Measurements from ENCODE around the gene BNC2. TPM values are rescaled to one million over a fixed set of nuclear protein-coding genes. Genes with fewer than 3 reads are reported as not detected.

BNC2 gene
- total RNA-seq, 1 experiment from 2014 or later, result 43.6 TPM

DNA sequence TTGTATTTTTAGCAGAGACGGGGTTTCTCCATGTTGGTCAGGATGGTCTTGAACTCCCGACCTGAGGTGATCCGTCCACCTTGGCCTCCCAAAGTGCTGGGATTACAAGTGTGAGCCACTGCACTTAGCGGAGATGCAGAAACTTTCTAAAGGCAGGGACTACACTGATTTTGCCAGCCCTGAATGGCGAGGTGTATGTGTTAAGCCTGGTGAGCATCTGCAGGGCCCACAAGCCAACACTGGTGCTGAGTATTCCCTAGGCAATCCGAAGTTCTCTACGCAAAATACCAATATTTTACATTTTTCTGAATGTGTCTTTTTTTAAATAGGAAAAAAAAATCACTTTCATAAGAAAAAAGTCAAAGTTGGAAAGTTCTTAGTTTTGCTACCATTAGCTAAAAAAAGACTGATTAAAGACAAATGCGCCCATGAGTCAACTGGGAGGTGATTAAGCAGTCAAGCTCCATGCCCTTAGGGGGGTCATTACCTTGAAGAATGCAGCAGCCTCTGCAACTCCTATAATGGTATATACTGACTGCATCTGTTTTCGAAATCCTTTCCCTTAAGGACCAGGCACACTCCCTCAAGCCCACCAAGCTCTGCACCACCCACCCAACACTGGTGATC is 502.8 kb downstream of the BNC2 start:
- DNase-seq, result peak; percentile 17
- Histone ChIP-seq H4K5ac (ENCODE audit: insufficient read length, low read depth, low read length) (no peak overlapping the region), H2BK15ac (ENCODE audit: low read depth, low read length) (no peak overlapping the region), H3K4ac (ENCODE audit: low read depth, low read length) (no peak overlapping the region), H2BK5ac (ENCODE audit: insufficient read length, low read length) (no peak overlapping the region), H4K8ac (replicated peaks; ENCODE audit: insufficient read length, low read depth, low read length) (no peak overlapping the region), H3K18ac (ENCODE audit: insufficient read length, low read depth, low read length) (no peak overlapping the region), H4K91ac (ENCODE audit: insufficient read length, low read depth, low read length) (no peak overlapping the region), H3T11ph (ENCODE audit: low read length) (no peak overlapping the region), H3K4me1 (ENCODE audit: insufficient read depth, low read length) (no peaks in the 10 kb centered on the region), H3K4me2 (ENCODE audit: insufficient read depth, insufficient read length, low read length) (no peak overlapping the region), H2BK120ac (ENCODE audit: low read depth, low read length, poor library complexity, severe bottlenecking) (no peak overlapping the region), H2AFZ (ENCODE audit: low read length) (no peak overlapping the region), H3K27ac (ENCODE audit: insufficient read length, low read depth, low read length) (no peak overlapping the region), H2BK20ac (ENCODE audit: low read depth, low read length, poor library complexity, severe bottlenecking) (no peak overlapping the region), H2BK12ac (ENCODE audit: insufficient read length, low read depth, low read length) (no peak overlapping the region), H2AK5ac (ENCODE audit: insufficient read length, low read length) (no peak overlapping the region), H3K14ac (ENCODE audit: insufficient read depth, low read length) (no peak overlapping the region), H3K23ac (ENCODE audit: insufficient read length, low read depth, low read length) (no peak overlapping the region), H3K27me3 (ENCODE audit: insufficient read depth, low read length) (no peaks in the 10 kb centered on the region), H3K23me2 (ENCODE audit: insufficient read length, low read depth, low read length, poor library complexity, severe bottlenecking) (no peaks in the 10 kb centered on the region), H3K9me3 (ENCODE audit: control insufficient read depth, low read depth, low read length) (no peaks in the 10 kb centered on the region), H4K20me1 (ENCODE audit: control insufficient read depth, insufficient read depth, insufficient read length) (no peaks in the 10 kb centered on the region), H3K79me1 (ENCODE audit: insufficient read depth, low read depth, low read length, poor library complexity, severe bottlenecking) (no peaks in the 10 kb centered on the region), H3K9ac (ENCODE audit: extremely low read depth, insufficient read length, low read length) (no peak overlapping the region), H3K79me2 (ENCODE audit: insufficient read depth, low read length) (no peaks in the 10 kb centered on the region), H3K56ac (ENCODE audit: insufficient read length, low read depth, low read length) (no peak overlapping the region)
- Mint-ChIP-seq H3K4me1 (peaks cover 2 to 3% of the 10 kb centered on the region in 2 experiments), H3K9me3 (no peaks in the 10 kb centered on the region), H3K27ac (no peak overlapping the region), H3K27me3 (ENCODE audit: low read depth) (no peaks in the 10 kb centered on the region), H3K4me3 (no peak overlapping the region), H3K36me3 (ENCODE audit: insufficient read depth in 1 of 3, low read depth in 3 of 3) (no peaks in the 10 kb centered on the region)
- TF ChIP-seq CTCF (conservative IDR thresholded peaks at IDR 0.05), result no peak
- no CpG with 5 or more reads among the region's 9 CpGs for WGBS (ENCODE audit: extremely low coverage, insufficient read length, low lambda C conversion rate)

Data from H9 (cell line).